ENCODE results near the gene MNAT1. TPM values are rescaled to one million over a fixed set of nuclear protein-coding genes. Genes with fewer than 3 reads are reported as not detected.

MNAT1 gene
- total and polyA plus RNA-seq, 2 experiments from 2014 or later = 34.4 to 60.9 TPM

- Histone ChIP-seq H3K27me3 (no peaks in the 10 kb centered on the region), H3K9me3 (ENCODE audit: low read depth) (no peaks in the 10 kb centered on the region), H4K20me1 (ENCODE audit: insufficient read depth, poor library complexity, severe bottlenecking) (no peaks in the 10 kb centered on the region), H3K4me1 (ENCODE audit: insufficient read depth) (peaks cover 4% of the 10 kb centered on the region), H3K4me3 (no peak overlapping the region), H3K4me2 (no peak overlapping the region), H3K9me2 (replicated peaks; ENCODE audit: insufficient read depth) (no peaks in the 10 kb centered on the region), H3K27ac (no peak overlapping the region), H3K79me2 (peaks cover 17% of the 10 kb centered on the region), H2AFZ (no peak overlapping the region), H3K36me3 (replicated peaks; ENCODE audit: insufficient read depth, low read depth) (no peaks in the 10 kb centered on the region)
- DNase-seq (ENCODE audit: low spot score) = no peak
- TF ChIP-seq EZH2 (IDR thresholded peaks at IDR 0.05; ENCODE audit: borderline replicate concordance) = no peak
- 53% methylated on average over 2 of the region's 2 CpGs for WGBS (ENCODE audit: low lambda C conversion rate, missing lambda C conversion rate)
Observed at GRCh38 chr14:60975551-60975950, 241.0 kb downstream of the MNAT1 start.

GRCh38 chr14:60977847-60978246 is 243.3 kb downstream of the MNAT1 start:
- no peak overlapping the region for H3K4me3 ChIP-seq
- no peaks in the 10 kb centered on the region for H3K9me2 ChIP-seq (replicated peaks; ENCODE audit: insufficient read depth)
- no peaks in the 10 kb centered on the region for H3K36me3 ChIP-seq (replicated peaks; ENCODE audit: insufficient read depth, low read depth)
- WGBS (ENCODE audit: low lambda C conversion rate, missing lambda C conversion rate) = 68% methylated on average over 2 of the region's 2 CpGs
- DNase-seq (ENCODE audit: low spot score) = no peak
- no peak overlapping the region for H2AFZ ChIP-seq
- no peaks in the 10 kb centered on the region for H4K20me1 ChIP-seq (ENCODE audit: insufficient read depth, poor library complexity, severe bottlenecking)
- H3K4me2 ChIP-seq = no peak overlapping the region
- no peak for TF ChIP-seq EZH2 (IDR thresholded peaks at IDR 0.05; ENCODE audit: borderline replicate concordance)
- TF ChIP-seq CTCF (IDR thresholded peaks at IDR 0.05; ENCODE audit: poor library complexity) = no peak
- TF ChIP-seq EZH2phosphoT487 (IDR thresholded peaks at IDR 0.05; ENCODE audit: low read depth, severe bottlenecking, unreplicated experiment) = no peak
- H3K79me2 ChIP-seq = peaks cover 24% of the 10 kb centered on the region
- no peak overlapping the region for H3K27ac ChIP-seq
- no peaks in the 10 kb centered on the region for H3K9me3 ChIP-seq (ENCODE audit: low read depth)
- H3K27me3 ChIP-seq = no peaks in the 10 kb centered on the region
- peaks cover 10% of the 10 kb centered on the region for H3K4me1 ChIP-seq (ENCODE audit: insufficient read depth)

- DNase-seq (ENCODE audit: low spot score) = peak; percentile 96
- Histone ChIP-seq H3K27me3 (no peaks in the 10 kb centered on the region), H3K9me3 (ENCODE audit: low read depth) (no peaks in the 10 kb centered on the region), H4K20me1 (ENCODE audit: insufficient read depth, poor library complexity, severe bottlenecking) (no peaks in the 10 kb centered on the region), H3K4me2 (peak within 1 kb of the TSS; percentile 85), H3K4me1 (ENCODE audit: insufficient read depth) (peaks cover 10% of the 10 kb centered on the region), H3K79me2 (peaks cover 35% of the 10 kb centered on the region), H3K9me2 (replicated peaks; ENCODE audit: insufficient read depth) (no peaks in the 10 kb centered on the region), H3K27ac (peak within 1 kb of the TSS; percentile 86), H3K36me3 (replicated peaks; ENCODE audit: insufficient read depth, low read depth) (no peaks in the 10 kb centered on the region), H2AFZ (peak within 1 kb of the TSS; percentile 70), H3K4me3 (peak within 1 kb of the TSS; percentile 75)
- under 1% methylated on average over 57 of the region's 59 CpGs for WGBS (ENCODE audit: low lambda C conversion rate, missing lambda C conversion rate)
- TF ChIP-seq CTCF (IDR thresholded peaks at IDR 0.05; ENCODE audit: poor library complexity) = no peak
- no peak for TF ChIP-seq EZH2phosphoT487 (IDR thresholded peaks at IDR 0.05; ENCODE audit: low read depth, severe bottlenecking, unreplicated experiment)
- TF ChIP-seq EZH2 (IDR thresholded peaks at IDR 0.05; ENCODE audit: borderline replicate concordance) = no peak
Observed at GRCh38 chr14:60980811-60981632, 246.5 kb downstream of the MNAT1 start, which contains the start of the genes SLC38A6 and TRMT5. Gene SLC38A6, plus strand, starts transcription at chr14:60981245. Its CDS starts 33 bp downstream, at chr14:60981278. Gene TRMT5, minus strand, starts transcription at chr14:60981079. Its CDS starts 106 bp downstream, at chr14:60980973.

All from hepatocyte (in vitro differentiated cells).